Measurements from ENCODE around the gene KRTAP12-2.

KRTAP12-2 gene

DNA sequence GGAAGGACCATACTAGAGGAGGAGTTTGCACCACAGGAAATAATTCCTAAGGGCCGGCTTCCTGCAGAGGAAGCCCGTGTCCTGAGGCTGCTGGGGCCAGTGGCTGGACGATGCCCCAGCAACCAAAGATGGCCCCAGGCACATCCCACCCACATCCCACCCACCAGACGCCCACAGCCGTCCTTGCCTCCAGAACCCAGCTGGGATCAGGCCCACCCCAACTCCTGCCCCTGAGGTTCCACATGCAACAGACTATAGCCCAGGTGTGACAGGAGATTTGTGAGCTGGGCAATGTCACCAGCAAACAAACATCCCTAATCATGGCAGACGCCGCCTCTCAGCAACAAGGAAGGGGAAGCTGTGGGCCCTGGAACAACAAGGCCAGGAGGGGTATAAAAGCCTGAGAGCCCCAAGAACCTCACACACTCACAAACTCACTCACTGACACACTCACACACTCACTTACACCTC lies 40.0 kb downstream of the KRTAP12-2 start, which contains the start of gene KRTAP10-9:
KRTAP10-9 (plus strand) TSS at position 421 of the 471 bp plus-strand sequence. CDS start 79 bp downstream, outside the sequence.
- DNase-seq (ENCODE audit: low read depth, low spot score): no peak

DNA sequence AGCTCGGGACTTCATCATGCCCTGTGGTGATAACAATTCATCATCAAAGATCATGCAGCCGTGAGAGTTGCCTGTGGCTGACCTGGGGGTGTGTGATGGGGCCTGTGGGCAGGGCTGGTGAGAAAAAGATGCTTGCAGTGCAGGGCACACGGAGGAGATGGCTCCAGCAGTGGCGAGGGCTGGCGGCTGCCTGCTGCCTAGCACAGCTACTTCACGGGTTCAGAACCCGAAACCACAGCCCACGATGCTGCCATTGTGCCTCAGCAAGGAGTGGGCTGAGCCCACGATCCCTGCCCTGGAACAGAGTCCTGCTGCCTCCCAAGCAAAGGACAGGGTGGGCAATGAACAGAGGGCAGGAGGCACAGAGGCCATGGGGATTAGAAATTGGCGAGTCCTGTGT lies 40.5 kb downstream of the KRTAP12-2 start:
- no peak for DNase-seq (ENCODE audit: low read depth, low spot score)

DNA sequence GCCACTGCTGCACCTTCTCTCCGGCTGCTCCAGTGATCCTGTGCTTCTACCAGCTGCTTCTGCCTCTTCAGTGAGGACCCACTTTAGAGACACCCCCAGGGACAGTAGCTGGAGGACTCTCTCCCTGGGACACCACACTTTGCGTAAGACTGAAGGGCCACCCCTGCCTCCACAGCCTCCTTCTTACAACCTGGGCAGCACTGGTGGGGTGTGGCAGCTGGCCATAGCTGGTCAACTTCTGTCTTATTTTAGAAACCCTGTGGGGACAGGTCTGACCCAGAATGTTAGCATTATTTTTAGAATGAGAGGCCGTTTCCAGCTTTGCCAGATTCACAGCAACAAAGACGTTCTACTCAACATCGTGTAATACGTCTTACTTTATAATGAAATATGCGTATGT lies 41.0 kb downstream of the KRTAP12-2 start:
- no peak for DNase-seq (ENCODE audit: low read depth, low spot score)

DNA sequence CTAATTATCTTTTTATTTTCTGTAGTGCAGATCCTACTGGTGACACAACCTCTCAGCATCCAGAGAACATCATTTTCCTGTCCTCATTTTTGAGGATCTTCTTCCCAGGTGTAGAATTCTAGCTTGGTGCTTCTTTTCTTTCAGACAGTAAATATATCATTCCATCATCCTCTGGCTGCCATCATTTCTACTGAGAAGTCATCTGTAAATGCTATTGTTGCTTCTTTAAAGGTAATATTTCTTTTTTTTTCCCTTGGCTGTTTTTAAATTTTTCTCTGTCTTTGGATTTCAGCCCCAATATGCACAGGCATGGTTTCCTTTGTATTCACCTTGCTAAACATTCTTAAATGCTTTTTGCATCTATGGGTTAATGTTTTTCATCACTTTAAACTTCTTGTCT lies 43.2 kb downstream of the KRTAP12-2 start:
- DNase-seq (ENCODE audit: low read depth, low spot score): no peak

DNA sequence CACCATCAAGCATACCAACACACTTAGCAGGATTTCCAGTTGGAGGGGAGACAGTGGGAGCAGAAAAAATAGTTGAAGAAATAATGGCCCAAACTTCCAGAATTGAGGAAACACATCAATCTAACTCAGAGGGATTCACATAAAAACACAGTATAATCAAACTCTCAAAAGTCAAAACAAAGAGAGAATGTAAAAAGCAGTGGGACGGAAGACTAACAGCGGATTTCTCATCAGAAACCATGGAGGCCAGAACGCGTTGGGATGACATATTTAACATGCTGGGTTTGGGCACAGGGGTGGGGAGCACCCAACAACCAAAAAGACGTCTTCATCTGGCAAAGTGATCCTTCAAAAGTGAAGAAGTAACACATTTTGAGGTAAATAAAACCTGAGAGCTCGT lies 46.8 kb downstream of the KRTAP12-2 start:
- DNase-seq (ENCODE audit: low read depth, low spot score): no peak

DNA sequence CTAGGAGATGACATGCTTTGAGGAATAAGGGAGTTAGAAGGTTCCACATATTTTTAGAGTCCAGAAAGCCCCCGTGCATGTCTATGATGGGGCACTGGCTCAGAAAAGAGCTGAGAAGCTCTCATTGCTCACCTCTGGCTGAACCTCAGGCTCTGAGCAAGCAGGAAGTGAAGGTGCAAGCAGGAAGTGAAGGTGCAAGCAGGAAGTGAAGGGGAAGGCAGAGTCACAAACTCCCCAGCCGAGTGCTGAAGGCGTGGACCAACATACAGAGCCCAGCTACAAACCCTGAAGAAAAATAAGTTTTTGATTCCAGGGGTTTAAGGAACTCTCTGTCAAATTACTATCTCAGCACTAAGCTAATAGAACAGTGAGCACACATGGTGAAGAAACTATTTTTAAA lies 47.8 kb downstream of the KRTAP12-2 start:
- peak; percentile 50 for DNase-seq (ENCODE audit: low read depth, low spot score)

DNA sequence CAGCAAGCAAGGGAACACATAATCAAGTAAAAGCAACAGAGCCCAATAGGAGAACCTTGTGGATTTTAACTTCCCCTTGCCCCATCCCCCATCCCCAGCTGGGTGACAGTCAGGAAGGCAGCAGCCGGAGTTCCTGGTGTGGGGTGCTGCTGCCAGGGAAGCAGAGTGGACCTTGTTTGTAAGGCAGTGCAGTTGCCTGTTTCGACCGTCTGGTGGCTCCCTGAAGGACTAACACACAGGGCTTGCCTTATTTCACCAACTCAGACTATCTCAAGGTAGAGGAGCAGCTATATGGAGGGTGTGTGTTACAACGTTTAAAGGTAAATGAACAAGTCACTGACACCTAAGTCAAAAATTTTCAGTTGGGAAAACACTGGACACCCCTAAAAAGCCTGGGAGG lies 48.2 kb downstream of the KRTAP12-2 start:
- no peak for DNase-seq (ENCODE audit: low read depth, low spot score)

DNA sequence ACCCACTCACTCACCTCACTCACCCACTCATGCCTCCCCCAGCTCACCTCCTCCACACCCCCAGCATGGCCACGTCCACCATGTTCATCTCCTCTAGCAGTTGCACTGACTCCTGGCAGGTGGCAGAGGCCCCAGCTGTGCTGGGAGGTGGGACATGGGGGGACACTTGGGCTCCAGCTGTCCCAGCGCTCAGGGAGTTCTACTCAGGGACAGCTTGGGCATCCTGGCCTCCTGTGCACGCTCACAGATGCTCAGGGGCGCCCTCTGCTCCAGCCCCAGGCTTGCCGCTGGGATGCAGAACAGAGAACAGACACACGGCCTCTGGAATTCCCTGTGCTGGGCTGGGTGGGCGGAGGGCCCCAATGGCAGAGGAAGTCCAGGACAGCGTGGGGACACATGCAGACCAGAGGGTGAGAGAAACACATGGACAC lies 49.6 kb downstream of the KRTAP12-2 start:
- DNase-seq (ENCODE audit: low read depth, low spot score): no peak

DNA sequence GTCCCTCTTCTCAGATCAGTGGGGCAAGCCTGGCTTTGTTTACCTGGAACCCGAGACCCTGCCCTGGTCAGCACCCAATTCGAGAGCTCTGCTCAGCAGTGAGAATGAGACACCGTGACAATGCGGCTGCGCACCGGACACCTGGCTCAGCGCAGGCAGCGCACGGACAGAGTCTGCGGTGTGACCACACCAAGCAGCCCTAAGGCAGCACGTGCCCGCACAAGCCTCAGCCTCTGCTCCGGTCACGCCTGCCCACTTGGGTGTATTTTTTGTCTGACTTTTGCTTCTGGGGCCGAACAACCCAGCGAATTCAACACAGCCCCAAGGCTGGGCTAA lies 50.2 kb downstream of the KRTAP12-2 start:
- DNase-seq (ENCODE audit: low read depth, low spot score): no peak

Data from activated CD4-positive, CD25-positive, alpha-beta regulatory T cell treated with anti-CD3 and anti-CD28 coated beads, Interleukin-2, amount 50 U/mL, for 16 hours (primary cell).